ENCODE results near the gene MAN2A1. TPM values are rescaled to one million over a fixed set of nuclear protein-coding genes. Genes with fewer than 3 reads are reported as not detected.

The MAN2A1 gene
- total RNA-seq, 6 experiments from 2014 or later: 48.1 to 68.8 (median 61.9) TPM

- intact Hi-C loops (cut with DNase I): no loop called here
- 82% methylated on average over 2 of the region's 2 CpGs for WGBS (ENCODE audit: insufficient coverage, low coverage, low lambda C conversion rate, missing lambda C conversion rate)
Observed at GRCh38 chr5:109914906-109915305, 225.2 kb downstream of the MAN2A1 start.

DNA sequence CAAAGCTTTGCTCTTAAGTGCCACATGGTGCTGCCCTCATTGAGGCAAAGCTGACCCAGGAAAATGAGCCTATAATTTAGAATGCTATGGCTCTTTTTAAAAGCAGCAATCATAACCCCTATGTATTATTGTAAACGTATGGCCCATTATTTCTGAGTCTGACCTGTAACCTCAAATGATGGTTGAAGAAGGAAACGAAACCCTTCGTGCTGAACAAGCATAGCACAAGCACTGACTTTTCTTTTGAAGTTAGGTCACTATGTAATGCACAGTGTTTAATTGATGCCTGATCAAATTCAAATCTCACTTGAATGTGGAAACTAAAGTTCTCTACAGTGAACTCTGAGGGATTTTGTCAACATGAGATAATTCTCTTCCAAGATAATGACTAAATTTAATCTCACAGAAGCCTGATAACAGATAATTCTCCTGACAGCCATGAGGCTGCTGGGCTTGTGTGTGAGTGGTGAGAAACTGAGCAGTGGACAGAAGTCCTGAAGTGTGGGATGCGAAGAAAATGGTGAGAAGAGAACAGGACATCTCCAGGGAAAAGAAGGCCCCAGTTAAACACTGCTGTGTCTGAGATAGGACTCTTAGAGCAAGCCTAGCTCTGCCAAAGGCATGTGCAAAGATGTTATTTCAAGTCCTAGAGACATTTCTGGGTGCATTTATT, 226.9 kb downstream of the MAN2A1 start:
- no peak overlapping the region for H3K27ac ChIP-seq
- intact Hi-C loops (cut with DNase I): no loop called here
- H3K4me1 ChIP-seq: peaks cover 0 to under 1% (median 0%) of the 10 kb centered on the region in 4 donors
- H3K27me3 ChIP-seq: no peaks in the 10 kb centered on the region
- no peaks in the 10 kb centered on the region for H3K36me3 ChIP-seq
- ATAC-seq (no peak), DNase-seq (no peak)
- no peak for TF ChIP-seq POLR2A (IDR thresholded peaks at IDR 0.05)
- TF ChIP-seq, protein P1, sequence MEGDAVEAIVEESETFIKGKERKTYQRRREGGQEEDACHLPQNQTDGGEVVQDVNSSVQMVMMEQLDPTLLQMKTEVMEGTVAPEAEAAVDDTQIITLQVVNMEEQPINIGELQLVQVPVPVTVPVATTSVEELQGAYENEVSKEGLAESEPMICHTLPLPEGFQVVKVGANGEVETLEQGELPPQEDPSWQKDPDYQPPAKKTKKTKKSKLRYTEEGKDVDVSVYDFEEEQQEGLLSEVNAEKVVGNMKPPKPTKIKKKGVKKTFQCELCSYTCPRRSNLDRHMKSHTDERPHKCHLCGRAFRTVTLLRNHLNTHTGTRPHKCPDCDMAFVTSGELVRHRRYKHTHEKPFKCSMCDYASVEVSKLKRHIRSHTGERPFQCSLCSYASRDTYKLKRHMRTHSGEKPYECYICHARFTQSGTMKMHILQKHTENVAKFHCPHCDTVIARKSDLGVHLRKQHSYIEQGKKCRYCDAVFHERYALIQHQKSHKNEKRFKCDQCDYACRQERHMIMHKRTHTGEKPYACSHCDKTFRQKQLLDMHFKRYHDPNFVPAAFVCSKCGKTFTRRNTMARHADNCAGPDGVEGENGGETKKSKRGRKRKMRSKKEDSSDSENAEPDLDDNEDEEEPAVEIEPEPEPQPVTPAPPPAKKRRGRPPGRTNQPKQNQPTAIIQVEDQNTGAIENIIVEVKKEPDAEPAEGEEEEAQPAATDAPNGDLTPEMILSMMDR (IDR thresholded peaks at IDR 0.05): no peak
- no peak overlapping the region for H3K4me3 ChIP-seq
- no peaks in the 10 kb centered on the region for H3K9me3 ChIP-seq
- 92% methylated on average over 4 of the region's 4 CpGs for WGBS (ENCODE audit: insufficient coverage, low coverage, low lambda C conversion rate, missing lambda C conversion rate)

More at GRCh38 chr5:109914906-109915305, 225.2 kb downstream of the MAN2A1 start:
- ATAC-seq (no peak), DNase-seq (no peak)
- Histone ChIP-seq H3K4me3 (no peak overlapping the region), H3K9me3 (no peaks in the 10 kb centered on the region), H3K27ac (no peak overlapping the region), H3K36me3 (no peaks in the 10 kb centered on the region), H3K4me1 (no peaks in the 10 kb centered on the region), H3K27me3 (no peaks in the 10 kb centered on the region)
- TF ChIP-seq, protein P1 (IDR thresholded peaks at IDR 0.05): no peak
- no peak for TF ChIP-seq POLR2A (IDR thresholded peaks at IDR 0.05)

Data from right lobe of liver (tissue), 6 donors.